CD4-positive, alpha-beta memory T cell (primary cell): Measurements from ENCODE around the gene SPSB1. TPM values are rescaled to one million over a fixed set of nuclear protein-coding genes. Genes with fewer than 3 reads are reported as not detected.

Source experiments
- CTCF ChIA-PET: fragments of 350-600 bp; sonication (Branson Sonifier 250); formaldehyde crosslinking; loops from one replicate; lab custom pipeline; 2021; ENCODE audit warnings: inconsistent platforms; ENCODE audit not compliant: partially characterized antibody; lab: Charles Lee
- POLR2A ChIA-PET: fragments of 350-600 bp; sonication (Branson Sonifier 250); formaldehyde crosslinking; loops from one replicate; lab custom pipeline; 2021; ENCODE audit not compliant: partially characterized antibody; lab: Charles Lee
- DNase-seq, 5 donors: peaks; one replicate each; pipeline versions ENCODE4 v3.0.0 to v3.0.0-alpha.2; 2020 to 2022; ENCODE audit warnings: mixed read lengths in 1 of 5
- H3K27ac ChIP-seq: one replicate; pipeline ENCODE4 v1.7.0; 2013; ENCODE audit warnings: low read depth, low read length
- H3K27me3 ChIP-seq: 2 replicates; pipeline ENCODE4 v1.7.0; 2013; ENCODE audit warnings: mild to moderate bottlenecking, low read length, moderate library complexity; ENCODE audit not compliant: insufficient read depth
- H3K36me3 ChIP-seq: 2 replicates; pipeline ENCODE4 v1.7.0; 2013; ENCODE audit warnings: mild to moderate bottlenecking, low read length, moderate library complexity; ENCODE audit not compliant: insufficient read depth
- H3K4me1 ChIP-seq: 2 replicates; pipeline ENCODE4 v1.7.0; 2013; ENCODE audit warnings: mild to moderate bottlenecking, low read length, moderate library complexity; ENCODE audit not compliant: insufficient read depth
- H3K4me3 ChIP-seq, 2 donors: one replicate each; pipeline ENCODE4 v1.7.0; 2013; ENCODE audit warnings: low read length in 2 of 2, mild to moderate bottlenecking in 1 of 2
- H3K9me3 ChIP-seq, 2 donors: one replicate each; pipeline ENCODE4 v1.7.0; 2013; ENCODE audit warnings: low read length in 2 of 2, control low read depth in 1 of 2; ENCODE audit not compliant: control insufficient read depth in 1 of 2
- H3K27ac Mint-ChIP-seq, 7 donors: one replicate each; pipeline ENCODE4 v1.8.0; 2020 to 2021; ENCODE audit warnings: mixed read lengths in 7 of 7, mild to moderate bottlenecking in 6 of 7, inconsistent platforms in 3 of 7, moderate library complexity in 3 of 7
- H3K27me3 Mint-ChIP-seq, 2 donors: one replicate each; pipeline ENCODE4 v1.8.0; 2020 to 2021; ENCODE audit warnings: mixed read lengths in 2 of 2
- H3K36me3 Mint-ChIP-seq, 2 donors: one replicate each; pipeline ENCODE4 v1.8.0; 2020 to 2021; ENCODE audit warnings: mixed read lengths in 2 of 2, inconsistent platforms in 1 of 2, mild to moderate bottlenecking in 1 of 2
- H3K4me1 Mint-ChIP-seq, 4 donors: one replicate each; pipeline ENCODE4 v1.8.0; 2020 to 2021; ENCODE audit warnings: mixed read lengths in 4 of 4, mild to moderate bottlenecking in 1 of 4
- H3K4me3 Mint-ChIP-seq, 8 donors: one replicate each; pipeline ENCODE4 v1.8.0; 2020 to 2021; ENCODE audit warnings: mixed read lengths in 8 of 8, mild to moderate bottlenecking in 7 of 8, moderate library complexity in 6 of 8, inconsistent platforms in 3 of 8
- H3K9me3 Mint-ChIP-seq, 8 donors: one replicate each; pipeline ENCODE4 v1.8.0; 2020 to 2021; ENCODE audit warnings: mixed read lengths in 8 of 8, mild to moderate bottlenecking in 5 of 8, inconsistent platforms in 3 of 8, moderate library complexity in 1 of 8
- intact Hi-C: fragments of 100-400 bp; cut with micrococcal nuclease; formaldehyde crosslinking; loops from one replicate; pipeline ENCODE4 v1.15.1; 2023
- polyA plus RNA-seq, 2 donors: library from polyadenylated mRNA; unstranded; fragments of 300-500 nt; fragmentation: Illumina TruSeq; gene quantifications; one replicate each; pipeline ENCODE4 v1.2.3, GENCODE V29; 2021
- total RNA-seq, 2 experiments: library from RNA; stranded (reverse); gene quantifications; one replicate each; pipeline ENCODE4 v1.2.3, GENCODE V29; 2021

The SPSB1 gene
- total and polyA plus RNA-seq, 4 experiments from 2014 or later: 2.8 to 4.5 (median 3.7) TPM

DNA sequence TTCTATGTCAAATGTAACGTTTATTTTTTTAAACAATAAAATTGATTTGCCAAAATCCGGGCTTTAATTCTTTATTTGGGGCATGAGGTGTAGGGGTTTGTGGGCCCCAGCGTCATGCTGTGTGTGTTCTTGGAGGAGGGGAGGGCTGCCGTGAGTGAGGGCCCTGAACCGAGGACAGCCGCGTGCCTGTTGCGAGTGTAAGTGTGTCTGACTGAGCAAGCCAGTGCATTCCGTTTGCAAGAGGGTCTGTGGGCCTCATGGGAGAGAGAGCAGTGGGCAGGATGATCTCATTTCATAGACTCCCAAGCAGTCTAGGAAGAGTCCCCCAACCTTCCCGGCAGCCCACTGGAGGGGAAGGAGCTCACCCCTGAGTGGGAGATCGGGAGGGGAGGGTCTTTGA lies 21.4 kb upstream of the SPSB1 start:
- CTCF ChIA-PET: interaction anchor here (3.1 kb wide), 1 partner anchor 18 kb away, joined by 9 read pairs; no protein-coding TSS in a partner anchor
- POLR2A ChIA-PET: no interaction called here
- H3K4me1 ChIP-seq: peaks cover 16% of the 10 kb centered on the region
- Mint-ChIP-seq H3K4me3 (no peak overlapping the region), H3K27me3 (no peaks in the 10 kb centered on the region), H3K9me3 (no peaks in the 10 kb centered on the region), H3K4me1 (peaks cover 5 to 25% (median 12%) of the 10 kb centered on the region in 4 donors), H3K27ac (no peak overlapping the region), H3K36me3 (peaks cover 0 to 5% of the 10 kb centered on the region in 2 donors)
- no peaks in the 10 kb centered on the region for H3K9me3 ChIP-seq
- H3K27ac ChIP-seq: no peak overlapping the region
- intact Hi-C loops: no loop called here
- DNase-seq: no peak
- H3K36me3 ChIP-seq: no peaks in the 10 kb centered on the region
- no peak overlapping the region for H3K4me3 ChIP-seq
- H3K27me3 ChIP-seq: no peaks in the 10 kb centered on the region

DNA sequence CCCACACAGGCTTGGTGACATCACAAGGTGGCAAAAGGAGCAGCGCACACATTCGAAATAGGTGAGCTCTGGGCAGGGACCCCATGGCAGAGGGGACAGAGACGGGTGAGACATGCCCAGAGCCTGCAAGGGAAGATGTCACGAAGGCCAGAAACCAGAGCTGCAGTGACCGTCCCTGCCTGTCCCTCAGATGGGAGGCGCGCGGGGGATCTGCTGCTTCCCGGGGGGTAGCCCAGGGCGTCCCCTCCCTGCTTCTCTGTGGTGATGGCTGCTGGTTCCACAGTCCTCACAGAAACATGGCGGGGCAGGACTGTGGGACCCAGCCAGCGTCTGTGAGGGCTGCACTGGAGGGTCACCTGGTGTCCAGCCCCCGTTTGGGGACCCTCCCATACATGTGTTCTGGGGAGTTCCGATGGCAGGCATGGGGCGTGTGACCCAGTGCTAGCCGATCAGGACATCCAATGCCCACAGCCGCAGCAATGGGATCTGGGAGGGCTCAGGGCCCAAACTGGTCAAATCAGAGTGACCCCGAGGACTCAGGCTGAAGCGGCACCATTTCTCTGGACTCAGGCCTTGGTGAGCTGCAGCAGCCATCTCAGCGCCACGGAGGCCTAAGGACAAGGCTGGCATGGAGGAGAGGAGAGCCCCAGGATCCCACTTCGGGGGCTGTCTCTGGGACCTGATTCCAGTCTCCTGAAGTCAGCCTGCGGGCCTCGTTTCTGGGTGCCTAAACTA lies 20.7 kb upstream of the SPSB1 start:
- Mint-ChIP-seq H3K27me3 (no peaks in the 10 kb centered on the region), H3K9me3 (peaks cover 0 to 2% (median 0%) of the 10 kb centered on the region in 8 donors), H3K4me3 (no peak overlapping the region), H3K27ac (peak overlapping the region in 2 of 7 donors; percentile 18 to 48), H3K4me1 (peaks cover 4 to 22% (median 12%) of the 10 kb centered on the region in 4 donors), H3K36me3 (peaks cover 0 to 3% of the 10 kb centered on the region in 2 donors)
- ChIA-PET POLR2A (no interaction called here), CTCF (interaction anchor here (3.1 kb wide), 1 partner anchor 18 kb away, joined by 9 read pairs; no protein-coding TSS in a partner anchor)
- Histone ChIP-seq H3K27ac (no peak overlapping the region), H3K9me3 (no peaks in the 10 kb centered on the region), H3K36me3 (no peaks in the 10 kb centered on the region), H3K4me1 (peaks cover 16% of the 10 kb centered on the region), H3K4me3 (no peak overlapping the region), H3K27me3 (no peaks in the 10 kb centered on the region)
- no peak for DNase-seq
- intact Hi-C loops: no loop called here

DNA sequence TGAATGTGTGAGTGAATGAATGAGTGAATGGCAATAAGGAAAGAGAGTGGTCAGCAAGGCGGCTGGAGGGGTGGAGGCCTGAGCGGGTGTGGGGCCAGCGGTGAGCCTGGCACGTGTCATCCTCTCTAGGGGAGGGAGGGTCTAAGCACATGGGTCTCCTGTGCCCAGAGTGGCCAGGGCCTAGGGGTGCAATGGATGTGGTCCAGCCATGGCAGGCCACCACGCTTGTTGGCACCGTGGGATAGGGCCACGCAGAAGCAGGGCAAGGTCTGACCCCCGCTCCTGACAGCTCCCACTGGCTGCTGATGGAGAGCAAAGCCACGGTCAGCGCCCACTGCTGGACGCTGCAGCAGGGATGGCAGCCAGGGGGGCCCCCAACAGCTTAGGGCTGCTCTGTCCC lies 19.5 kb upstream of the SPSB1 start:
- POLR2A ChIA-PET: no interaction called here
- Mint-ChIP-seq H3K9me3 (peaks cover 0 to 2% (median 0%) of the 10 kb centered on the region in 8 donors), H3K27ac (peak overlapping the region in 1 of 7 donors; percentile 30), H3K4me3 (no peak overlapping the region), H3K4me1 (peaks cover 2 to 16% (median 11%) of the 10 kb centered on the region in 4 donors), H3K36me3 (no peaks in the 10 kb centered on the region), H3K27me3 (no peaks in the 10 kb centered on the region)
- DNase-seq: no peak
- CTCF ChIA-PET: interaction anchor here (3.1 kb wide), 1 partner anchor 16 kb away, joined by 9 read pairs; no protein-coding TSS in a partner anchor
- Histone ChIP-seq H3K36me3 (no peaks in the 10 kb centered on the region), H3K4me1 (peaks cover 11% of the 10 kb centered on the region), H3K27me3 (no peaks in the 10 kb centered on the region), H3K9me3 (no peaks in the 10 kb centered on the region), H3K27ac (no peak overlapping the region), H3K4me3 (no peak overlapping the region)
- intact Hi-C loops: no loop called here

DNA sequence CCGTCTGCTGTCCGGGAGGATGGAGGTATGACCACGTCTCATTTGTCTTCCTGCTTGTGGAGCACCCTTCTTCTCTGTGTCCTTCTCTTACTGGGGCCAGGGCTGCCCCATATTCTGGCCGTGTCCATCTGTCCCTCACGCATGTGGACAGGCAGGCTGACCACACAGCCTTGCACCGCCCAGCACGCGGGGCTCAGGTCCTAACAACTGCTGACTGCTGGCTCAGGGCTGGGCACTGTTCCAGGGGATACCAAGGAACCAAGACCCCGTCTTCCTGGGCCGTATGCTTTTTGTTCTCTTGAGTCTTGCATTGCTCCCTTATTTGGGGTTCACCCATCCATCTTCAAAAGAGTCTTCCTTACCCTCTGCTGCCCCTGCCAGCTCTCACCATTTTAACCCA lies 17.5 kb upstream of the SPSB1 start:
- intact Hi-C loops: no loop called here
- Mint-ChIP-seq H3K27me3 (no peaks in the 10 kb centered on the region), H3K4me3 (peak overlapping the region in 2 of 8 donors; percentile 65), H3K9me3 (peaks cover 0 to 2% (median 0%) of the 10 kb centered on the region in 8 donors), H3K36me3 (no peaks in the 10 kb centered on the region), H3K4me1 (peaks cover 2 to 30% (median 16%) of the 10 kb centered on the region in 4 donors), H3K27ac (peak overlapping the region in 1 of 7 donors; percentile 55)
- H3K36me3 ChIP-seq: no peaks in the 10 kb centered on the region
- no peak overlapping the region for H3K4me3 ChIP-seq
- H3K9me3 ChIP-seq: no peaks in the 10 kb centered on the region
- ChIA-PET CTCF (interaction anchor here (1.0 to 1.1 kb wide), 2 partner anchors 8 to 181 kb away, joined by 4 read pairs; no protein-coding TSS in a partner anchor), POLR2A (no interaction called here)
- no peak for DNase-seq
- H3K4me1 ChIP-seq: peaks cover 25% of the 10 kb centered on the region
- H3K27ac ChIP-seq: no peak overlapping the region
- no peaks in the 10 kb centered on the region for H3K27me3 ChIP-seq

DNA sequence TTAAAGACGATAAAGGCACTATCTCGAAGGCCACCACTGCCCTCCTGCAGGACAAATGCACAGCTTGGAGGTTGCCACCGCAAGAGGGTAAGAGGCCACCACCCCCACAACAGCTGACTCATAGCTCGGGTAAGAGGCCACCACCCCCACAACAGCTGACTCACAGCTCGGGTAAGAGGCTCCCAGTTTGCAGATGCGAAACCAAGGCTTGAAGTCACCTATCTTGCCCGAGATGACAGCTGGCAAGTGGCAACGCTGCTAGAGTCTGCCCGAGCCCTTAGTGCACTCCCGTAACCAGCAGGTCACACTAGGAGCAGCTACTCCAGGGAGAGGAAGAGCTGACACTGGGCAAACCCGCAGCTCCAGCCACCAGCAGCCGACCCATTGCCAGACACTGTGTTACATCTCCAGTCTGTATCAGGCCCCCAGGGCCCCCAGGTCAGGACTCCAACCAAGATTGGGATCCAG lies 17.1 kb upstream of the SPSB1 start:
- no peaks in the 10 kb centered on the region for H3K36me3 Mint-ChIP-seq
- POLR2A ChIA-PET: no interaction called here
- peaks cover 28% of the 10 kb centered on the region for H3K4me1 ChIP-seq
- H3K36me3 ChIP-seq: no peaks in the 10 kb centered on the region
- H3K4me3 ChIP-seq: no peak overlapping the region
- H3K27ac ChIP-seq: no peak overlapping the region
- no peaks in the 10 kb centered on the region for H3K27me3 ChIP-seq
- intact Hi-C loops: no loop called here
- peak overlapping the region in 2 of 7 donors; percentile 61 to 70 for H3K27ac Mint-ChIP-seq
- H3K27me3 Mint-ChIP-seq: no peaks in the 10 kb centered on the region
- no peaks in the 10 kb centered on the region for H3K9me3 ChIP-seq
- peaks cover 0 to 2% (median 0%) of the 10 kb centered on the region in 8 donors for H3K9me3 Mint-ChIP-seq
- CTCF ChIA-PET: interaction anchor here (1.0 to 1.4 kb wide), 3 partner anchors 9 to 180 kb away, joined by 3 to 4 read pairs (median 4); no protein-coding TSS in a partner anchor
- H3K4me3 Mint-ChIP-seq: peak overlapping the region in 3 of 8 donors; percentile 24 to 65 (median 65)
- DNase-seq: peak in 3 of 5 donors; percentile 23 to 72 (median 34)
- peaks cover 5 to 34% (median 20%) of the 10 kb centered on the region in 4 donors for H3K4me1 Mint-ChIP-seq

DNA sequence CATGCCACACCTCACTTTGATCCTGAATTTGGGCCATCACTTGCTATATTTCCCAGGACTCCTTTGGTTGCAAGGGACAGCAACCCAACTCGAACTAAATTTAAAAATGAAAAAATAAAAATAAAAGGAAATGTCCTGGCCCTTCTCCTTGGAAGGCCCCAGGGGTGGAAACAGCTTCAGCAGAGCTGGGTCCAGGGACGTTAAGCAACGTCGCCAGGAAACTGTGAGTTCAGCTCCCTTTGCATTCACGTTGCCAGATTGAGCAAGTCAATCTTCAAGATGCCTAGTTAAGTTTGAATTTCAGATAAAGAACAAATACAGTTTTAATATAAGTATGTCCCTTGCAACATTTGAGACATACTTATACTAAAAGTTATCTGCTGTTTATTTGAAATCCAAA lies 14.6 kb upstream of the SPSB1 start:
- intact Hi-C loops: no loop called here

DNA sequence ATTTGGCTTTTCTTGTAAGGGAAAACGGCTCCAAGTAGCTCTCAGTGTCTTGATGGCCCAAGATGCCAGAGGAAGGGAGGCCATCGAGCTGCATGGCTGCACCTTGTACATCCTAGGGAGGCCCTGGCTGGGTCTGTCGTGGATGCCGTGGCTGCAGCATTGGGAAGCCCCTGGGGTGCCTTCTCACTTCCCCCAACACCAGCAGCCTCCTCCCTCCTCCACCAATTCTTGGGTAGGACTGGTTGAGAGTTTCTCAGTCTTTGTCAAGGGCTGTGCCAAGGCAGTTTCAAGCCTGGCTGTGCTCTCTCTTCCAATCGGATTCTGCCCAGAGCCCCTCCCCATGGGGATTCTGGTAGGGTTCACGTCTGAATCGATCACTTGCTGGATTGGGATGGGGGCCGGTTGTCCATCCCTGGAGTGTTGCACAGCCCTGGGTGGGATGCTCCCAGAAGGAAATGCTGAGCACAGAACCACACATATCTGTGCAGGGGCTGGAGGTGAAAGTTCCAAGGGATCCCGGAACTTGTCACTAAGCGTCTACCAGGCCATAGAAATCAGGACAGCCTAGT lies 14.0 kb upstream of the SPSB1 start:
- Mint-ChIP-seq H3K4me3 (no peak overlapping the region), H3K27ac (peak overlapping the region in 1 of 7 donors; percentile 37), H3K4me1 (peaks cover 15 to 64% (median 34%) of the 10 kb centered on the region in 4 donors), H3K9me3 (peaks cover 0 to 5% (median 0%) of the 10 kb centered on the region in 8 donors), H3K27me3 (no peaks in the 10 kb centered on the region), H3K36me3 (no peaks in the 10 kb centered on the region)
- Histone ChIP-seq H3K4me3 (no peak overlapping the region), H3K27ac (no peak overlapping the region), H3K36me3 (no peaks in the 10 kb centered on the region), H3K4me1 (peaks cover 56% of the 10 kb centered on the region), H3K9me3 (no peaks in the 10 kb centered on the region), H3K27me3 (no peaks in the 10 kb centered on the region)
- ChIA-PET POLR2A (no interaction called here), CTCF (interaction anchor here (2.6 kb wide), 1 partner anchor 11 kb away, joined by 8 read pairs; no protein-coding TSS in a partner anchor)
- DNase-seq: no peak
- intact Hi-C loops: no loop called here

More for the DNA sequence above, 14.6 kb upstream of the SPSB1 start:
- H3K27ac ChIP-seq: no peak overlapping the region
- CTCF ChIA-PET: interaction anchor here (2.6 kb wide), 1 partner anchor 12 kb away, joined by 8 read pairs; no protein-coding TSS in a partner anchor
- Mint-ChIP-seq H3K4me1 (peaks cover 12 to 59% (median 30%) of the 10 kb centered on the region in 4 donors), H3K27ac (no peak overlapping the region), H3K36me3 (no peaks in the 10 kb centered on the region), H3K4me3 (no peak overlapping the region), H3K9me3 (peaks cover 0 to 4% (median 0%) of the 10 kb centered on the region in 8 donors), H3K27me3 (no peaks in the 10 kb centered on the region)
- no peak for DNase-seq
- no peaks in the 10 kb centered on the region for H3K27me3 ChIP-seq
- POLR2A ChIA-PET: no interaction called here
- H3K4me3 ChIP-seq: no peak overlapping the region
- peaks cover 51% of the 10 kb centered on the region for H3K4me1 ChIP-seq
- H3K36me3 ChIP-seq: no peaks in the 10 kb centered on the region
- H3K9me3 ChIP-seq: no peaks in the 10 kb centered on the region
